OCI-LY1 (cell line): Measurements from ENCODE around the gene TRMU.

ENCODE experiments used
- EZH2 ChIP-seq: fragments of 200-600 bp; sonication (generic), shearing (Covaris generic); IDR thresholded peaks from 2 replicates; pipeline ENCODE4 v1.8.0; 2017; ENCODE audit warnings: borderline replicate concordance, mixed run types, mild to moderate bottlenecking, antibody characterized with exemption, low read length, moderate library complexity, mixed read lengths
- TF ChIP-seq, protein P1 (sequence below): fragments of 200-600 bp; sonication (generic), shearing (Covaris generic); IDR thresholded peaks from 2 replicates; pipeline ENCODE4 v1.5.1; 2017; ENCODE audit warnings: mild to moderate bottlenecking, antibody characterized with exemption, low read length, moderate library complexity, mixed read lengths

DNA sequence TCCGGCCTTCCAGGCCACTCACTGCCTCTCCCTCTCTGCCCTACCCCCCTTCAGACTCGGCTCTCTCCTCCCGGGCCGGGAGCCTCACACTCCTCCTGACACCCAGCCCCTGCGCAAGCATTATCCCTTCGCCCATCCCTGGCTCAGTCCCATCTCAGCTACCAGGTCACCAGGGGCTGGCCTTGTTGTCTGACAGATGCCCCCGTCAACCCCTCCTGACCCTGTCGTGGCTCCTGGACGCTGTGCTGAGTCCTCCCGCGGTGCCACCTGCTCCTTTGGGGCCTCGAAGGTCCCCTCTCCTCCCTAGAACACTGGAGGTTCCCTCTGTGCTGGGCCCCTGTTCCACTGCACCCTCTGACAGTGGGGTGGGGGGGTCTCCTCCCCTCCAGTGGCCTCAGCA is 32.9 kb downstream of the TRMU start:
- TF ChIP-seq, protein P1, sequence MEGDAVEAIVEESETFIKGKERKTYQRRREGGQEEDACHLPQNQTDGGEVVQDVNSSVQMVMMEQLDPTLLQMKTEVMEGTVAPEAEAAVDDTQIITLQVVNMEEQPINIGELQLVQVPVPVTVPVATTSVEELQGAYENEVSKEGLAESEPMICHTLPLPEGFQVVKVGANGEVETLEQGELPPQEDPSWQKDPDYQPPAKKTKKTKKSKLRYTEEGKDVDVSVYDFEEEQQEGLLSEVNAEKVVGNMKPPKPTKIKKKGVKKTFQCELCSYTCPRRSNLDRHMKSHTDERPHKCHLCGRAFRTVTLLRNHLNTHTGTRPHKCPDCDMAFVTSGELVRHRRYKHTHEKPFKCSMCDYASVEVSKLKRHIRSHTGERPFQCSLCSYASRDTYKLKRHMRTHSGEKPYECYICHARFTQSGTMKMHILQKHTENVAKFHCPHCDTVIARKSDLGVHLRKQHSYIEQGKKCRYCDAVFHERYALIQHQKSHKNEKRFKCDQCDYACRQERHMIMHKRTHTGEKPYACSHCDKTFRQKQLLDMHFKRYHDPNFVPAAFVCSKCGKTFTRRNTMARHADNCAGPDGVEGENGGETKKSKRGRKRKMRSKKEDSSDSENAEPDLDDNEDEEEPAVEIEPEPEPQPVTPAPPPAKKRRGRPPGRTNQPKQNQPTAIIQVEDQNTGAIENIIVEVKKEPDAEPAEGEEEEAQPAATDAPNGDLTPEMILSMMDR = no peak
- TF ChIP-seq EZH2 = no peak
